Stomach (tissue), 9 donors: Measurements from ENCODE around the gene POR. TPM values are rescaled to one million over a fixed set of nuclear protein-coding genes. Genes with fewer than 3 reads are reported as not detected.

Experiments used
- DNase-seq, 2 donors: peaks; one replicate each; pipeline versions ENCODE4 v3.0.0 to v3.0.0-alpha.2; 2013 to 2019
- H3K27ac ChIP-seq, 5 donors: fragments of 200-600 bp in 4 of 5; sonication (generic) in 4 of 5; one replicate each; pipeline ENCODE4 v1.5.1; 2013 to 2019; ENCODE audit warnings: mild to moderate bottlenecking in 1 of 5, moderate library complexity in 1 of 5
- H3K27me3 ChIP-seq, 3 donors: fragments of 200-600 bp; sonication (generic); one replicate each; pipeline ENCODE4 v1.5.1; 2017 to 2019; ENCODE audit warnings: mixed run types in 1 of 3
- H3K36me3 ChIP-seq, 4 donors: fragments of 200-600 bp; sonication (generic); 1 replicate in 3 of 4; 2 replicates in 1 of 4; pipeline ENCODE4 v1.5.1; 2016 to 2019
- H3K4me1 ChIP-seq, 4 donors: fragments of 200-600 bp; sonication (generic); one replicate each; pipeline ENCODE4 v1.5.1; 2016 to 2019
- H3K4me3 ChIP-seq, 4 donors: fragments of 200-600 bp; sonication (generic) in 3 of 4; one replicate each; pipeline ENCODE4 v1.5.1; 2016 to 2019; ENCODE audit warnings: mild to moderate bottlenecking in 1 of 4
- H3K9me3 ChIP-seq, 4 donors: fragments of 200-600 bp; sonication (generic); one replicate each; pipeline ENCODE4 v1.5.1; 2016 to 2019
- CTCF ChIP-seq, 7 experiments: fragments of 450-650 bp in 4 of 7; fragments of 200-600 bp in 3 of 7; sonication (generic) in 3 of 7; IDR thresholded peaks; one replicate each; pipeline ENCODE4 v1.5.1; 2016 to 2019; ENCODE audit warnings: antibody characterized with exemption in 7 of 7, control low read depth in 2 of 7, mild to moderate bottlenecking in 1 of 7
- EP300 ChIP-seq: sonication (generic); formaldehyde crosslinking; IDR thresholded peaks from one replicate; pipeline ENCODE4 v1.6.1; 2017; ENCODE audit warnings: antibody characterized with exemption
- POLR2A ChIP-seq, 4 donors: fragments of 450-650 bp; IDR thresholded peaks; one replicate each; pipeline ENCODE4 v1.6.1; 2016; ENCODE audit warnings: antibody characterized with exemption in 4 of 4, control low read depth in 2 of 4, mild to moderate bottlenecking in 1 of 4, moderate library complexity in 1 of 4
- POLR2AphosphoS5 ChIP-seq, 3 donors: sonication (generic); formaldehyde crosslinking; IDR thresholded peaks; one replicate each; pipeline ENCODE4 v1.6.1; 2016; ENCODE audit warnings: antibody characterized with exemption in 3 of 3
- WGBS, 5 donors: extraction: QIAGEN DNeasy Blood & Tissue Kit in 3 of 5; methylation state at CpG; one replicate each; pipeline versions ENCODE4 v1.1.5 to v1.1.7; 2013 to 2018; 5-methylcytosine and 5-hydroxymethylcytosine counted together
- intact Hi-C: fragments of 100-400 bp; cut with DNase I; formaldehyde crosslinking; loops from one replicate; pipeline ENCODE4 v1.15.1; 2023; ENCODE audit warnings: low total_unique reads
- polyA plus RNA-seq, 3 donors: library from polyadenylated mRNA; stranded (reverse); fragments of 200-250 nt; gene quantifications; one replicate each; pipeline ENCODE4 v1.2.3, GENCODE V29; 2013
- total RNA-seq, 5 donors: library from RNA; depleted of rRNA; stranded (reverse); fragments of >200 nt; gene quantifications; one replicate each; pipeline versions ENCODE4 v1.1.0 to v1.2.3, GENCODE V29; 2014 to 2016
- donor health status: healthy with polysubstance abuse.
- donor health status: Bipolar disorder and iron deficiency.
- donor health status: healthy.

POR gene
- total and polyA plus RNA-seq, 8 donors: 30.4 to 304 (median 67.3) TPM

DNA sequence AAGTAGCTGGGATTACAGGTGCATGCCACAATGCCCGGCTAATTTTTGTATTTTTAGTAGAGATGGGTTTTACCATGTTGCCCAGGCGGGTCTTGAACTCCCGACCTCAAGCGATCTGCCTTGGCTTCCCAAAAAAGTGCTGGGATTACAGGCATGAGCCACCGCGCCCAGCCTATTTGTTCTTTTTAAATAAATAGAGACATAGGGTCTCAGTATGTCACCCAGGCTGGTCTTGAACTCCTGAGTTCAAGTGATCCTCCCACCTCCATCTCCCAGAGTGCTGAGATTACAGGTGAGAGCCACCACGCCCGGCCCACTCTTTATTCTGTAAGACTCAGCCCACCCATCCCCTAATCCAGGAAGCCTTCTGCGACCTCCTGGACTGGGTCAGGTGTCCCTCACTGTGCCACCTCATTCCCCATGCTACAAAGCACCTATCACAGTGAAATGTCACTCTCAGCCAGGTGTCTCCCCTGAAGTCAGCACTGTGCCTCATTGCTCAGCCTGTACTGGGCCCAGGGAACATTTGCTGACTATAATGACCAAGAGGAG is 76.7 kb downstream of the POR start:
- Histone ChIP-seq H3K4me1 (peaks cover 32 to 69% (median 42%) of the 10 kb centered on the region in 4 donors), H3K4me3 (no peak overlapping the region), H3K36me3 (peaks cover 19 to 36% (median 28%) of the 10 kb centered on the region in 4 donors), H3K9me3 (no peaks in the 10 kb centered on the region), H3K27ac (peak overlapping the region in 3 of 5 donors; percentile 18 to 97 (median 22)), H3K27me3 (no peaks in the 10 kb centered on the region)
- no peak for DNase-seq
- TF ChIP-seq EP300 (no peak), CTCF (IDR thresholded peaks at IDR 0.05) (no peak), POLR2A (IDR thresholded peaks at IDR 0.05) (no peak), POLR2AphosphoS5 (IDR thresholded peaks at IDR 0.05) (no peak)
- 90 to 97% (median 95%) methylated on average over 9 of the region's 9 CpGs for WGBS, 5 donors
- intact Hi-C loops: no loop called here

DNA sequence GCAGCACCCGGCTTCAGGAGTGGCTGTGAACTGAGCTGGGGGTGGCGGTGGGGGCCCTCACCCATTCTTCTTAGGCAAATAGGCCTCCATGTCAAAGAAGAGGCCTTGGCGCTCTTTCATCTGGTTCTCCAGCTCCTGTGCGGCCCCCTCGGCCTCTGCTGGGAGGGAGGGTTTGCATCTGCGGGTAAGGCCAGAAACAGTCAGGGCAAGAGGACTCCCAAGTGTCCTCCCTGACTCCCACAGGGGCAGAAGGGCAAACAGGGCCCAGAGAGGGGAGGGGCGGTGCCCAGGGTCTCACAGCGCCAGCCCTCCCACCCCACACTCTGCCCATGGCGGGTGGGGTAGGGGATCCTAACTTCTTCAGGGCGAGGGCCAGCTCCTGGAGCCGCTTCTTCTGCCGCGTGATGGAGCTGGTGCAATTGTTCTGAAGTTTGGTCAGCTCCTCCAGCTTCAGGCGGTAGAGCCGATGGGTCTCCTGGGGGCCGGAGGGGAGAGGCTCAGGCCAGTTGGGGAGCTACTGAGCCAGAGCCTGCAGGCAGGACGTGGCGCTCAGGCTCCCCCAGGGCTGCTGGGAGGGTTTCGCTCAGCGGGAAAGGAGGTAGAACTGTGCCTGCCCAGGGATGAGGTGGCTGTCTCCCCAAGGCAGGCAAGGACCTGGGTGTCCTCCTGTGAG is 77.3 kb downstream of the POR start:
- no peak for TF ChIP-seq POLR2A (IDR thresholded peaks at IDR 0.05)
- TF ChIP-seq CTCF (IDR thresholded peaks at IDR 0.05): no peak
- no peak for TF ChIP-seq EP300
- TF ChIP-seq POLR2AphosphoS5 (IDR thresholded peaks at IDR 0.05): no peak
- DNase-seq: peak in 1 of 2 donors; percentile 12
- H3K27ac ChIP-seq: peak overlapping the region in 4 of 5 donors; percentile 18 to 98 (median 60)
- peaks cover 14 to 32% (median 22%) of the 10 kb centered on the region in 4 donors for H3K36me3 ChIP-seq
- no peaks in the 10 kb centered on the region for H3K27me3 ChIP-seq
- H3K4me1 ChIP-seq: peaks cover 32 to 65% (median 41%) of the 10 kb centered on the region in 4 donors
- no peak overlapping the region for H3K4me3 ChIP-seq
- WGBS, 5 donors: 76 to 92% (median 91%) methylated on average over 9 to 20 of the region's 20 CpGs
- H3K9me3 ChIP-seq: no peaks in the 10 kb centered on the region
- intact Hi-C loops: no loop called here

DNA sequence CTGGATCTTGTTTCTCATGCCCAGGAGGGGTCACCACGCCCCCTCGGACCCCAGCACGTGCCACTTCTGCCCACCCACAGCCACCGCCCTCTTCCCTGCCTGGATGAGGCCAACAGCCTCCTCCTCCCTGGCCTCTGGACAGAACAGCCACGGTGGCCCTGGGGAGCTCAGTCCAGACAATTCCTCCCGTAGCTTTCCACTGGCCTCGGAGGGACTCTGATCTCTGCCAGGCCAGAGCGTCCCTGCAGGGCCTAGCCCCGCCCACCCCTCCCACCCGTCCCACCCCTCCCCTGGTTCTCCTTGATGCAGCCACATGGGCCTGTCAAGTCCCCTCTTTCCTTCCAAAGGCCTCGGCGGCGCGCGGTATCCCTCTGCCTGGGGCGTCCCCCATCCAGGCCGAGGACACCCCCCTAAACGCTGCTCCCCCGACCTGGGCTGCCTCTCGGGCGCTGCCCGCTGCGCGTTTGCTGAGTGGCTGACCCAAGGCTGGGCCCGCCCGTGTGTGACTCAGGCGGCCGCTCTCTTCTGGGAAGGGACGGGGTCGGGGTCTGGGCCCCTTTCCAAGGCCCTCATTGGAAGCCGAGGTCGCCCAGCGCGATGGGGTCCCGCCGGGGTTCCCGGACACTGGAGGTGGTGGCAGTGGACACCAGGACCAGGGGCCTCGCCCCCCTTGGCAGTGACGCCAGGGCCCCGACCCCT is 78.9 kb downstream of the POR start:
- Histone ChIP-seq H3K9me3 (no peaks in the 10 kb centered on the region), H3K4me3 (peak overlapping the region; percentile 79 to 94 (median 91)), H3K36me3 (peaks cover 6 to 23% (median 14%) of the 10 kb centered on the region in 4 donors), H3K27me3 (no peaks in the 10 kb centered on the region), H3K27ac (peak overlapping the region; percentile 95 to 98 (median 97)), H3K4me1 (peaks cover 32 to 59% (median 41%) of the 10 kb centered on the region in 4 donors)
- WGBS, 5 donors: 2% methylated on average over 22 to 40 of the region's 40 CpGs
- no peak for TF ChIP-seq CTCF (IDR thresholded peaks at IDR 0.05)
- TF ChIP-seq POLR2AphosphoS5 (IDR thresholded peaks at IDR 0.05): no peak
- DNase-seq: peak; percentile 53 to 74
- intact Hi-C loops: no loop called here

DNA sequence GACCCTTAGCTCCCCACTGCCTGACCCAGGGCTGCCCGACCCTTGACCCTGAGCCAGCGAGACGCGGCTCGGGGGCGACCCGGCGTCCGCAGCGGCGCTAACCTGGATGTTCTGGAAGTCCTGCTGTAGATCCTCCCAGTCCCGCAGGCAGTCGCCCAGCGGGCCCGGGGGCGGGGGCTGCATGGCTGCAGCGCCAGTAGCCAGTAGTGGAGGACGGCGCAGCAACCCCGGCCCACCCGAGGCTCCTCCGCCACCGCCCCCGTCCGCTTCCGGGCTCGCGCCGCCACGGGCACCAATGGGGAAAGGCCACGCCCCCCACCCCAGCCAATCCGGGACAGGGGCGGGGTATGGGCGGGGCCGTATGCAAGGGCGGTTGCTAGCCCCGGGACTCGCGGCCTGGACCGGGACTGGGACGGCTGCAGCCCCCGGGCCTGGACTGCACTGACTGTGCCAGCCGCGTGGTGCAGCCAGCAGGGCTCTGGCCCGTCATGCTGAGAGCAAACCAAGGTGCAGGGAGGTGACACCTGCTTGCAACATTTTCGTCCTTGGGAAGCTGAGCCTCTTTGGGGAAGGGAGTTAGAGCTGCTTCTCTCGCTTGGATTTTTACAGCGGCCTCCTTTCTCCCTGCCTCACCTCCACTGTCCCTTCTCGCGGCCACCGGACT is 79.6 kb downstream of the POR start, which contains the start of gene TMEM120A:
TMEM120A (minus strand) TSS at position 208 of the 664 bp plus-strand sequence; CDS start at position 183, 25 bp downstream.
- Histone ChIP-seq H3K27ac (peak within 1 kb of the TSS; percentile 95 to 98 (median 97)), H3K4me1 (peaks cover 27 to 53% (median 35%) of the 10 kb centered on the region in 4 donors), H3K9me3 (no peaks in the 10 kb centered on the region), H3K4me3 (peak within 1 kb of the TSS; percentile 79 to 94 (median 91)), H3K36me3 (peaks cover 6 to 24% (median 16%) of the 10 kb centered on the region in 4 donors), H3K27me3 (no peaks in the 10 kb centered on the region)
- intact Hi-C loops: no loop called here
- peak; percentile 98 for DNase-seq
- 1 to 11% (median 2%) methylated on average over 7 to 51 of the region's 51 CpGs for WGBS, 5 donors
- TF ChIP-seq EP300 (no peak), POLR2AphosphoS5 (IDR thresholded peaks at IDR 0.05) (peak; percentile 71 to 92 (median 84)), CTCF (IDR thresholded peaks at IDR 0.05) (peak in 4 of 7 experiments; percentile 2 to 35 (median 16)), POLR2A (IDR thresholded peaks at IDR 0.05) (peak in 2 of 4 donors; percentile 6 to 75)
